Epidermal melanocyte (primary cell): ENCODE data around the gene ANAPC2.

Experiments
- DNase-seq: peaks from one replicate; pipeline ENCODE4 v3.0.0; 2011; ENCODE audit warnings: low spot score; ENCODE audit not compliant: insufficient read length

ANAPC2 gene

DNA sequence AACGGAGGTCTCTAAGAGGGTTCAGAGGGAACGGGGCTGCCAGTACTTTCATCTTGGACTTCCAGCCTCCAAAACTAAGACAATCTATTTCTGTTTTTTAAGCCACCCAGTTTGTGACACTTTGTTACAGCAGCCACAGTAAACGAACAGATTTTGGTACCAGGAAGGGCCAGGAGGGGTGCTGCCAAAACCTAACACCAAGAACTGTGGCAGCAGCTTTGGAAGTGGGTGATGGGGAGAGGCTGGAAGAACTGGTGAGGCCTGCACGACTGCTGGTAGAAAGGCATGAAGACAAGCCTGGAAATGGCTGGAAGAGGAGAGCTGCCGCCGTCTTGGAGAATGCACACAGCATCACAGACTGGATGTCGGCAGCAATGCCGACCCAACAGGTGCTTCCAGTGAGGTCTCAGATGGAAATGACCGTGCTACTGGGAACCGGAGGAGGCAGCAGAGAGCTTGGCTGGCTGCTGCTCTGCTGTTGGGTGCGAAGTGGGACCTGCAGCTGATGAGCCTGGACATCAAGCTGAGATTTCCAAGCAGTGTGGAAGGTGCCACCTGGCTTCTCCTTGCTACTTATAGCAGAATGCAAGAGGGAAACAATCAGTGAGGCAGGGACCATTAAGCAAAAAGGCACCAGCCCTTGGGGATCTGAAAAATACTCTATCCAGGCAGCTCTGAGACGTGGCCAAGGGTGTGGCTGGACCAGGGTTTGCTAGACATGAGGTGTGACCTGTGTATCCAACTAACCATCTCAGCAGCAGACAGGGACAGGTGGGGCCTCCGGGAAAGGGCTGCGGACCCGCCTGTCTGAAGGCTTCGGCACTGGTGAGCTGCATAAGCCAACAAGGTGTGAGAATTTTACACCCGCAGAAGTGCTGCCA lies 11.8 kb downstream of the ANAPC2 start:
- peak; percentile 68 for DNase-seq

GRCh38 chr9:137175345-137175961 lies 12.9 kb downstream of the ANAPC2 start:
- DNase-seq, result no peak

DNA sequence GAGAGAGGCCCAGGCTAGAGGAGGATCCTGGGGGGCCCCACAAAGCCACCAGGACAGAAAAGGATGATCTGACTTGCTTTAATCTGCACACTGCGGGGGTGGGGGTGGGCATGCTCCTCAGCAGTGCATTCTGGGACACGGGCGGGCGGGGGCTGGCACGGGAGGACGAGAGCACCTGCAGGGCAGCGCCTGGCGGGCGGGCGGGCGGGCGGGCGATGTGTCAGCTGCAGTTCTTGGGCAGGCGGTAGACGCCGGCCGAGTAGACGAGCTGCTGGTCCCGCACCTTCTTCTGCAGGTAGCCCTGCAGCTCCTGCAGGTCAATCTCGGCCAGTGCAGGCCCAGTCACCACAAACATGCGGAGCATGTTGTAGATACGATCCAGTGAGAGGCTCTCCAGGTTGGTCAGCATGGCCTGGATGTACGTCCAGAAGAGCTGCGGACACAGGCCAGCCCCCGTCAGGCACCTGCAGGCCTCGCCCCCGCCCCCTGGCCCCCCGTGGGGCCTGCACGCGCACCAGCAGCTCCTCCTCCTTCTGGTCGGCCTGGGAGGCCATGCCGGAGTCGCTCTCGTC lies 13.6 kb downstream of the ANAPC2 start:
- no peak for DNase-seq

- DNase-seq, result no peak
Observed at GRCh38 chr9:137173796-137174664, 14.3 kb downstream of the ANAPC2 start.

DNA sequence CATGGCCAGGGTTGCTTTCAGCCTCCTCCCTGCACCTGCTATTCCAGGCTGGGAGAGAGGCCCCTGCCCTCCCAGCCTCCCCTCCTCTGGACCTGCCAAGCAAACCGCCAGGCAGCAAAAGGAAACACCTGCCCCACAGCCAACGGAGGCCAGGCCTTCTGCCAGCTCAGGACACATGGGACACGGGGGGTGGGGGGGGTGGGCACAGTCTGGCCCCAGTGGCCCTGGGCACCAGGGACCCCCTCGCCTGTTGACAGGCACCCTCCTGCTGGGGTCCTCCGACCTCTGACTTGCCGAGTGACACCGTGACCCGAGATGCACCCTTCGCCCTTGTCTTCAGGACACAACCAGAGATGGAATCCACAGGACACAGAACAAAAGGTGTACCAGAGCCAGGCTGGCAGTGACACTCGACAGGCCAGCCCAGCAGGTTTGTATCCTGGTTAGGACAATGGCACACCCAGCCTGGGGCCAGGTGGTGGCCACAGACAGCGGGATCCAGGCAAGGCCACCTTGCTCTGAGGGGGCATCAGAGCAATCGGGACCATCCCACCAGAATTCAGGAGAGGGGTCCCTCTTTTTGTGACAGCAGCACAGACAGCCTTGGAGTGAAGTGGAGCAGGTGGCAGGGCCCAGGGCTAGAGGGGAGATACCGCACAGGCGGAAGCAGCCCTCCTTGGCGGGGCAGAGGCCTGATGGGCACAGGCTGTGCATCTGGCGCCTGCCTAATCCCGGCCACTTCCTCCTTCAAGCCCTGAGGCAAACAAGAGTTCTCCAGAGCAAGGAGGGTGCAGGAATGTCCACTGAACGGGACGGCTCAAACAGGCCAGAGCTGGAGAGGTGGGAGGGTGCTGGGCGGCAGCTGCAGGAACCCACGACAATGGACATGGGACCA lies 15.2 kb downstream of the ANAPC2 start:
- DNase-seq, result no peak

- DNase-seq, result no peak
Observed at GRCh38 chr9:137171149-137171900, 17.0 kb downstream of the ANAPC2 start.

- DNase-seq, result peak; percentile 20
Observed at GRCh38 chr9:137170486-137171148, 17.7 kb downstream of the ANAPC2 start.

- DNase-seq, result peak; percentile 12
Observed at GRCh38 chr9:137169896-137170358, 18.4 kb downstream of the ANAPC2 start, which contains the start of gene LRRC26. Gene LRRC26, minus strand, starts transcription at chr9:137170051. Its CDS starts 108 bp downstream, at chr9:137169943.

GRCh38 chr9:137168904-137169856 lies 19.2 kb downstream of the ANAPC2 start:
- DNase-seq, result peak; percentile 40

GRCh38 chr9:137168573-137168903 lies 19.8 kb downstream of the ANAPC2 start:
- no peak for DNase-seq

DNA sequence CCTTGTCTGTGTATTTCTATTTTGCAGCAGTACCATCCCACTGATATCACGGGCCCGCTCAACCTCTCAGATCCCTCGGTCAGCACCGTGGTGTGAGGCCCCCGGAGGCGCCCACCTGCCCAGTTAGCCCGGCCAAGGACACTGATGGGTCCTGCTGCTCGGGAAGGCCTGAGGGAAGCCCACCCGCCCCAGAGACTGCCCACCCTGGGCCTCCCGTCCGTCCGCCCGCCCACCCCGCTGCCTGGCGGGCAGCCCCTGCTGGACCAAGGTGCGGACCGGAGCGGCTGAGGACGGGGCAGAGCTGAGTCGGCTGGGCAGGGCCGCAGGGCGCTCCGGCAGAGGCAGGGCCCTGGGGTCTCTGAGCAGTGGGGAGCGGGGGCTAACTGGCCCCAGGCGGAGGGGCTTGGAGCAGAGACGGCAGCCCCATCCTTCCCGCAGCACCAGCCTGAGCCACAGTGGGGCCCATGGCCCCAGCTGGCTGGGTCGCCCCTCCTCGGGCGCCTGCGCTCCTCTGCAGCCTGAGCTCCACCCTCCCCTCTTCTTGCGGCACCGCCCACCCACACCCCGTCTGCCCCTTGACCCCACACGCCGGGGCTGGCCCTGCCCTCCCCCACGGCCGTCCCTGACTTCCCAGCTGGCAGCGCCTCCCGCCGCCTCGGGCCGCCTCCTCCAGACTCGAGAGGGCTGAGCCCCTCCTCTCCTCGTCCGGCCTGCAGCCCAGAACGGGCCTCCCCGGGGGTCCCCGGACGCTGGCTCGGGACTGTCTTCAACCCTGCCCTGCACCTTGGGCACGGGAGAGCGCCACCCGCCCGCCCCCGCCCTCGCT lies 20.4 kb downstream of the ANAPC2 start:
- DNase-seq, result no peak

DNA sequence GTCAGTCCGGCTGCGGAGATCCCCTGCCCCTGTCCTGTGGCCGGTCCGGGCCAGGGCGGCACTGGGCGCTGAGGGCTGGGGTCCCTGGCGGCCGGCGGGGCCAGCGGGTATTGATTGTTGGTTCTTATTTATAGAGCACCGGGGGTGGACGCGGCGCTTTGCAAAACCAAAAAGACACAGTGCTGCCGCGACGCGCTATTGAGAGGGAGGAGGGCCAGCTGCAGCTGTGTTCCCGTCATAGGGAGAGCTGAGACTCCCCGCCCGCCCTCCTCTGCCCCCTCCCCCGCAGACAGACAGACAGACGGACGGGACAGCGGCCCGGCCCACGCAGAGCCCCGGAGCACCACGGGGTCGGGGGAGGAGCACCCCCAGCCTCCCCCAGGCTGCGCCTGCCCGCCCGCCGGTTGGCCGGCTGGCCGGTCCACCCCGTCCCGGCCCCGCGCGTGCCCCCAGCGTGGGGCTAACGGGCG lies 21.0 kb downstream of the ANAPC2 start:
- DNase-seq, result no peak

- no peak for DNase-seq
Observed at GRCh38 chr9:137166380-137167229, 21.8 kb downstream of the ANAPC2 start.

DNA sequence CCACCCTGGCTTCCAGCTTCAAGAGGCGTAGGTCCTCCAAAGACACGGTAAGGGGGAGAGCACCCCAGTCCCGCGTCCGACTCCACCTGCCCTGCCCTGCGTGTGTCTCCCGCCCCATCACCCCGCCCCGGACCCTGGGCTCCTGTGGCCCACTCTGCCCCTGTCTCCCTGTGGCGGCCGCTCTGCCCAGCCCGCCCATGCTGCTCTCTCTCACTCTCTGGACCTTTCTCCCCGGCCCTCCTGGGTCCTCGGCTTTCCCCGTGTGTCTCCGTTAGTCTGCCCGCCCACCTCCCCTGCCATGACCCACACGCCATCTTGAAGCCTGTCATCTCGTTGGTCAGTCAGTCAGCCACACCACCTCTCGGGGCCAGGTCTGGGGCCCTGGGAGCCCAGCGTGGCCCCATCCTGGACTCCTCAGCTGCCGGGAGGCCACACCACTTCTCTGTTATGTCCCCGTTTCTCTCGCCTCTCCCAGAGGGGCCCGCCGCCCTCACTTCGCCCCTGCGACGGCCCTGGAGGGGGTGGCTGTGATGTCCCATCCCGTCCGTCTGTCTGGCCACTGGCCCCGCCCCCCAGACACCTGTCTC lies 23.0 kb downstream of the ANAPC2 start:
- no peak for DNase-seq

- no peak for DNase-seq
Observed at GRCh38 chr9:137164370-137165249, 23.8 kb downstream of the ANAPC2 start.
